Measurements from ENCODE around the gene SLC22A17. TPM values are rescaled to one million over a fixed set of nuclear protein-coding genes. Genes with fewer than 3 reads are reported as not detected.
"Not testable (repeated sequence)": the region's sequence is repeated elsewhere in the genome, so short reads cannot be mapped to it uniquely, and the experiment has no call there.

Gene SLC22A17
- total RNA-seq, result 2.0 TPM

GRCh38 chr14:23352506-23353432 is at the start of gene SLC22A17:
Gene SLC22A17 (minus strand): TSS chr14:23352887.
- peak; percentile 67 for ATAC-seq

GRCh38 chr14:23401291-23401690 is 48.6 kb upstream of the SLC22A17 start:
- no peak for ATAC-seq

- not testable (repeated sequence) for ATAC-seq
Observed at GRCh38 chr14:23400496-23401149, 47.9 kb upstream of the SLC22A17 start.

- ATAC-seq, result no peak
Observed at GRCh38 chr14:23399591-23399990, 46.9 kb upstream of the SLC22A17 start.

- ATAC-seq, result no peak
Observed at GRCh38 chr14:23399136-23399535, 46.4 kb upstream of the SLC22A17 start.

- ATAC-seq, result no peak
Observed at GRCh38 chr14:23398348-23398747, 45.7 kb upstream of the SLC22A17 start.

- no peak for ATAC-seq
Observed at GRCh38 chr14:23396781-23397407, 44.2 kb upstream of the SLC22A17 start.

- no peak for ATAC-seq
Observed at GRCh38 chr14:23396126-23396525, 43.4 kb upstream of the SLC22A17 start.

GRCh38 chr14:23392613-23393012 is 39.9 kb upstream of the SLC22A17 start:
- no peak for ATAC-seq

- ATAC-seq, result not testable (repeated sequence)
Observed at GRCh38 chr14:23389871-23390270, 37.2 kb upstream of the SLC22A17 start.

- no peak for ATAC-seq
Observed at GRCh38 chr14:23389396-23389795, 36.7 kb upstream of the SLC22A17 start.

GRCh38 chr14:23388996-23389395 is 36.3 kb upstream of the SLC22A17 start:
- no peak for ATAC-seq

GRCh38 chr14:23387916-23388882 is 35.5 kb upstream of the SLC22A17 start:
- no peak for ATAC-seq

- no peak for ATAC-seq
Observed at GRCh38 chr14:23386999-23387398, 34.3 kb upstream of the SLC22A17 start.

GRCh38 chr14:23386266-23386657 is 33.6 kb upstream of the SLC22A17 start:
- ATAC-seq, result not testable (repeated sequence)

- ATAC-seq, result no peak
Observed at GRCh38 chr14:23385642-23386265, 33.1 kb upstream of the SLC22A17 start.

- no peak for ATAC-seq
Observed at GRCh38 chr14:23385244-23385641, 32.6 kb upstream of the SLC22A17 start.

- ATAC-seq, result no peak
Observed at GRCh38 chr14:23384364-23385080, 31.8 kb upstream of the SLC22A17 start.

- no peak for ATAC-seq
Observed at GRCh38 chr14:23382731-23383440, 30.2 kb upstream of the SLC22A17 start.

- ATAC-seq, result no peak
Observed at GRCh38 chr14:23382276-23382675, 29.6 kb upstream of the SLC22A17 start.

Measured in esophagus mucosa (tissue), 1 donor.